ENCODE measurements around the gene PSMG2. TPM values are rescaled to one million over a fixed set of nuclear protein-coding genes. Genes with fewer than 3 reads are reported as not detected.
"Not testable (repeated sequence)": the region's sequence is repeated elsewhere in the genome, so short reads cannot be mapped to it uniquely, and the experiment has no call there.

Gene PSMG2
- total and polyA plus RNA-seq, 2 of the 4 experiments (the other 2 are of a cell fraction), result 34.4 to 59.5 TPM

GRCh38 chr18:12758566-12758965, 55.7 kb downstream of the PSMG2 start:
- BruUV-seq (replicated peaks); H3K9me1 ChIP-seq (ENCODE audit: insufficient read depth, low read length); H2AK5ac ChIP-seq (ENCODE audit: low read depth, low read length); H3K27ac ChIP-seq (ENCODE audit: insufficient read depth, low read length); H3K23ac ChIP-seq (ENCODE audit: low read depth, low read length); H3K27me3 ChIP-seq (ENCODE audit: control insufficient read depth, insufficient read depth, low read length); H2BK15ac ChIP-seq (ENCODE audit: low read depth, low read length); H3K14ac ChIP-seq (replicated peaks; ENCODE audit: low read depth, low read length); H3K4me3 ChIP-seq (ENCODE audit: insufficient read depth, low read depth, low read length); H2AFZ ChIP-seq (replicated peaks; ENCODE audit: low read length, poor library complexity); H3K4ac ChIP-seq (ENCODE audit: low read depth, low read length); H3K79me1 ChIP-seq (ENCODE audit: low read depth in 1 of 2, low read length in 2 of 2); H2BK20ac ChIP-seq (ENCODE audit: low read depth, low read length); H3K56ac ChIP-seq (ENCODE audit: extremely low read depth, insufficient read depth, low read length); dilution Hi-C loops (cut with HindIII; ENCODE audit: low sequenced_read_pairs, unreplicated experiment); H2AK9ac ChIP-seq (replicated peaks; ENCODE audit: low read depth, low read length, poor library complexity); H3K18ac ChIP-seq (ENCODE audit: low read depth, low read length); ATAC-seq (ENCODE audit: low read depth); H3K4me1 ChIP-seq (ENCODE audit: control insufficient read depth, insufficient read depth, low read length); H3K9ac ChIP-seq (ENCODE audit: low read depth, low read length); H2BK120ac ChIP-seq (ENCODE audit: low read depth, low read length); H2BK5ac ChIP-seq (ENCODE audit: low read depth, low read length, poor library complexity, severe bottlenecking); H3K4me2 ChIP-seq (ENCODE audit: low read depth, low read length); H4K91ac ChIP-seq (ENCODE audit: insufficient read depth, low read depth, low read length); intact Hi-C loops (cut with micrococcal nuclease); DNase-seq; H4K20me1 ChIP-seq (ENCODE audit: insufficient read depth, low read length); CTCF ChIA-PET; H3K36me3 ChIP-seq (ENCODE audit: control insufficient read depth, insufficient read depth, low read length); H3K9me3 ChIP-seq (ENCODE audit: control insufficient read depth, insufficient read depth, low read length); H4K5ac ChIP-seq (ENCODE audit: low read depth, low read length); POLR2A ChIA-PET (ENCODE audit: unreplicated experiment); H4K8ac ChIP-seq (ENCODE audit: low read depth in 2 of 2, low read length in 2 of 2): not testable (repeated sequence)
- in situ Hi-C loops (cut with MboI; ENCODE audit: low sequenced_read_pairs), result loop anchor here (25.0 kb wide), 1 partner anchor 879 kb away; no protein-coding TSS in a partner anchor
- no CpG with 5 or more reads among the region's 3 CpGs for WGBS, 2 experiments (ENCODE audit: extremely low coverage in 2 of 2, insufficient read length in 1 of 2)

All from IMR-90 (cell line).